GM21737 (cell line): ENCODE measurements around the gene RIF1.
"Not testable (repeated sequence)": the region's sequence is repeated elsewhere in the genome, so short reads cannot be mapped to it uniquely, and the experiment has no call there.

Experiments used
- ATAC-seq: cut with Tn5 transposase; IDR thresholded peaks from one replicate; pipeline ENCODE4 v1.9.1; 2021; ENCODE audit warnings: mild to moderate bottlenecking, moderate library complexity; ENCODE audit not compliant: unreplicated experiment

Gene RIF1

GRCh38 chr2:151421681-151422080 lies 12.0 kb downstream of the RIF1 start:
- not testable (repeated sequence) for ATAC-seq

GRCh38 chr2:151422917-151423439 lies 13.3 kb downstream of the RIF1 start:
- ATAC-seq = peak; percentile 61

DNA sequence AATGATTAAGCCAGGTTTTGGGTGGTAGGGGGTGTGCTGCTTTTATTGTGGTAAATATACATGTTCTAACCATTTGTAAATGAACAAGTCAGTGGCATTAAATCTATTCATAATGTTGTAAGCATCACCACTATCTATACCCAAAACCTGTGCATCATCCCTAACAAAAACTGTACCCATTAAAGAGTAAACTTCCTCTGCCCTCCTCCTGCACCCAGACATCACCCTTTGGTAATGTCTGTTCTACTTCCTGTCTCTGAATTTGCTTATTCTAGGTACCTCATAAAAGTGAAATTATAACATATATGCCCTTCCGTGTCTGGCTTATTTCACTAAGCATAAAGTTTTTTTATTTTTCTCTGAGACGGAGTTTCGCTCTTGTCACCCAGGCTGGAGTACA lies 14.1 kb downstream of the RIF1 start:
- no peak for ATAC-seq

DNA sequence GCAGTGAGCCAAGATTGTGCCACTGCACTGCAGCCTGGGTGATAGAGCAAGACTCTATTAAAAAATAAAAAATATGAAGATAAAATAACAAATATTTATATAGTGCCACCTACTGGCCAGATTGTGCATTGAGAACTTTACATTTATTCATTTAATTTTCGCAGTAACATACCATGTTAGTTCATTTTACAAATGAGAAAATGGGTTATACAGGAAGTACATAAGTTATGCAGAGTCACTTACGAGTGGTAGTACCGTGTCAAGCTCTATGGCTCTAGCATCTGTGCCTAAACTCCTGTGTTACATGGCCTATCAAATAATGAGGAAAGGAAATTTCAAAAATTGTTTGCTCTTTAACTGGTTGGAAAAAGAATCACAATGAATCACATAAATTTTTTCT lies 27.9 kb downstream of the RIF1 start:
- ATAC-seq = no peak

- ATAC-seq = no peak
Measured at GRCh38 chr2:151438506-151438905, 28.8 kb downstream of the RIF1 start.

- no peak for ATAC-seq
Measured at GRCh38 chr2:151439127-151439526, 29.4 kb downstream of the RIF1 start.

- ATAC-seq = no peak
Measured at GRCh38 chr2:151459358-151459757, 49.7 kb downstream of the RIF1 start.

DNA sequence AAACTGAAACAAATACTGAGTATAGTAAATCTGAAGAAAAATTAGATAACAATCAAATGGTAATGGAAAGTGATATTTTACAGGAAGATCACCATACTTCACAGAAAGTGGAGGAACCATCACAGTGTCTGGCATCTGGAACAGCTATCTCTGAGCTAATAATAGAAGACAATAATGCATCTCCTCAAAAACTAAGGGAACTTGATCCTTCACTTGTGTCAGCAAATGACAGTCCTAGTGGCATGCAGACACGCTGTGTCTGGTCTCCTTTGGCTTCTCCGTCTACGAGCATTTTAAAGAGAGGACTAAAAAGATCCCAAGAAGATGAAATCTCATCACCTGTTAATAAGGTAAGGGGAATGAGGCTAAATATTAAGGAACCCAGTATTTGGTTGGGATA lies 56.1 kb downstream of the RIF1 start:
- ATAC-seq = no peak

DNA sequence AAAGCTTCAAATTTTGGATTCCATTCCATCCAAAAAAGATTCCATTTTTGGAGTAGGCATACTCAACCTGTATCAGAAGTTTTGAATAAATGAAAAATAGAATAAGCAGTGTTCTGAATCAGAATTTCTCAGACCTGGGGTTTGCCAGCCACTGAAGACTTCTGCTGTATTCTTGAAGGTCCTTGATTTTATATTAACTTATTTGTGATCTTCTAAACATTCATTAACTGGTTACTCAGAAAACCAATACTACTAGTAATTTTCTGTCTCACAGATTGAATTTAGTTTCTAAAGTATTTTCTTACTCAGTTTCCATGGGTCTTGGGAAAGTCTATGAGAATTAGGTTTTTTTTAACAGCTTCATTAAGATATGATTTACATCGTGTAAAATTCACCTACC lies 60.9 kb downstream of the RIF1 start:
- no peak for ATAC-seq

DNA sequence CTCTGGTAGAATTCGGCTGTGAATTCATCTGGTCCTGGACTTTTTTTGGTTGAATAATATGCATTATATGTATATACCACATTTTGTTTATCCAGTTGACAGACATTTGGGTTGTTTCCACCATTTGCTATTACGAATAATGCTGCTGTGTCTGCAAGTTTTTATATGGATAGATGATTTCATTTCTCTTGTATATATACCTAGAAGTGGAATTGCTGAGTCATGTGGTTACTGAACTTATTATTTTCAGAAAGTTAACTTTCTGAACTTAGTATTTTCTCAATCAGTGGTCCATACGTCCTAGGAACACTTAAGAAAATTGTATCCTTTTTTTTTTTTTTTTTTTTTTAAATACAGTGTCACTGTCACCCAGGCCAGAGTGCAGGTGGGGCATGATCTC lies 63.3 kb downstream of the RIF1 start:
- no peak for ATAC-seq

- no peak for ATAC-seq
Measured at GRCh38 chr2:151475071-151475470, 65.4 kb downstream of the RIF1 start.

DNA sequence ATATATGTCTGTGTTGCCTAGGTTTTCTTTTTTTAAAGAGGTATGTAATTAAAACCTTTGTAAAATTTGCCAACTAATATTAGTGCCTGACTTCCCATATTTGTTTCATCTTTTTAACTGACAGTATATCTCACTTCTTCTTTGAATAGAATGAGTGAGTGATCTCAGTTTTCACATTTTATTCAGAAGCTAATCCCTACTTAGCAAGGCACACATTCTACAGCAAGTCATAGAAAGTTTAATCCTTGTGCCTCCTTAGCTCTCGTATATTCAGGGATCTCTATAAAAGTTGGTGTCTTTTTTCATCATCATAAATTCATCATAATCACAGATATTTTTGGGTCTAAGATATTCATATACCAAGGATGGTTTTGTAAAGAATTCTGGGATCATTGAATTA lies 66.6 kb downstream of the RIF1 start:
- no peak for ATAC-seq

- ATAC-seq = no peak
Measured at GRCh38 chr2:151478011-151478410, 68.3 kb downstream of the RIF1 start.

DNA sequence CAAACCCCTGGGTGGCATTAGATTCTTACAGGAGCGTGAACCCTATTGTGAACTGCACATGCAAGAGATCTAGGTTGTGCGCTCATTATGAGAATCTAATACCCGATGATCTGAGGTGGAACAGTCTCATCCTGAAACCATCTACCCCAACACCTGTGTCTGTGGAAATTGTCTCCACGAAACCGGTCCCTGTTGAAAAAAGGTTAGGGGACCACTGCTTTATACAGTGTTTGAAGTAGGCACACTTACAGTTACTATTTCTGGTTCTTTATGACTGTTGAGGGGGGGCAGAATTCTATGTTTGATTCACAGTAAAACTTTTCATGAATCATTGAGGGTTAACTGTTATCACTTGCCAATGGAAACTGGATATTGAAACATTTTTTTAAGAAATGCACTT lies 72.0 kb downstream of the RIF1 start:
- no peak for ATAC-seq

- ATAC-seq = no peak
Measured at GRCh38 chr2:151482171-151482725, 72.5 kb downstream of the RIF1 start.

DNA sequence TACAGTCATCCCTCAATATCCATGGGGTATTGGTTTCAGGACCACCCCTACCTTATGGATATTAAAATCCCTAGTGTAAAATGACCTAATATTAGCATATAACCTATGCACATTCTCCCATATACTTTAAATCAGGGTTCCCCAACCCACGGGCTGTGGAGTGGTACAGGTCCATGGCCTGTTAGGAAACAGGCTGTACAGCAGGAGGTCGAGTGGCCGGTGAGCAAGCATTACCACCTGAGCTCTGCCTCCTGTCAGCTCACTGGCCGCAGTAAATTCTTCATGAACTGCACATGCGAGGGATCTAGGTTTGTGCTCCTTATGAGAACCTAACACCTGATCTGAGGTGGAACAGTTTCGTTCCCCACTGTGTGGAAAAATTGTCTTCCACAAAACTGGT lies 73.8 kb downstream of the RIF1 start:
- ATAC-seq = no peak

- ATAC-seq = no peak
Measured at GRCh38 chr2:151484100-151484499, 74.4 kb downstream of the RIF1 start.

DNA sequence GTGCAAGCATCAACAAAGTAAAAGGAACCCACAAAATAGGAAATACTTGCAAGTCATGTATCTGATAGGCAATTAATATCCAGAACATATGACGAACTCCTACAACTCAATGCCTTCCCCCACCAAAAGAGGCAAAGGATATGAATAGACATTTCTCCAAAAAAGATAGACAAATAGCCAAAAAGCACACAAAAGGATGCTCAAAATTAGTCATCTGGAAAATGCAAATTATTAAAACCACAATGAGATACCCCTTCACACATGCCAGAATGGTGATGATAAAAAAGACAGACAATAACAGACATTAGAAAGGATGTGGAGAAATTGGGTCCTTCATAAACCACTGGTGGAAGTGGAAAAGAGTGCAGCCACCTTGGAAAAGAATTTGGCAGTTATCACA lies 76.4 kb downstream of the RIF1 start:
- ATAC-seq = no peak

DNA sequence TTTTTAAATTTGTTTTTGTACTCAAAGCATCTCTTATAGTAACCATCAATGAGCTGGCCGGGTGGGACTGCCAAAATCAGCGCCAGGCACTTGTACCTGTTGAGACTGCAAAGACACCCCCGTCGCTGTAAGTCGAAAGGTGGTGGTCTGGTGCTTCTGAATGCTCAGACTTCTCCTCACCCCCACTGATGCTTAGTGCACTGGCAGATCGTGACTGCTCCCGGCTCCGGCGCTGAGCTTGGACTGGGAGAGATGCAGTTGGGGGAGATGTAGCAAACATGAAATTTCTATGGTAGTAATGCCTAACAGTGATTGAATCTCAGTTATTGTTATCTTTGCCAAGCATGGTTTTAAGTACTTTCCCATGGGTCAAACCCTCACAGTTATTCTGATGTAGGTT lies 80.6 kb downstream of the RIF1 start:
- no peak for ATAC-seq

DNA sequence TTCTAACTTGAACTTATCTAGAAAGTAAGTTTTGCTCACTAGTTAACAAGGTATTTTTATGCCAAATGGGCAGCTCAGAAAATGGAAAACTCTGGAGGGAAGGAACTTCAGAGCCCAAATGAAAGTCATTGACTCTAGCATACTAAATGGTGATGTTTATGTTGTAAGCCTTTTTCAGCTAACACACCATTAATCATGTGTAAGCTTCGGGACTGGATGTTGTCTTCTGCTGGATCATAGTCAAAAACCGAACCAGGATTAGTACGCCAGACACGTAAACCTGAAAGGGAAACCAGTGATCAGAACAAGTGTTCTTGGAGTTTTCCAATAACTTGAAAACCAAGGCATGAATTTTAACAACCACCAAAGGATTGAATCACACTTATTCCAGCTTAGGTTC lies 81.8 kb downstream of the RIF1 start:
- ATAC-seq = no peak

GRCh38 chr2:151498178-151498577 lies 88.5 kb downstream of the RIF1 start:
- no peak for ATAC-seq

DNA sequence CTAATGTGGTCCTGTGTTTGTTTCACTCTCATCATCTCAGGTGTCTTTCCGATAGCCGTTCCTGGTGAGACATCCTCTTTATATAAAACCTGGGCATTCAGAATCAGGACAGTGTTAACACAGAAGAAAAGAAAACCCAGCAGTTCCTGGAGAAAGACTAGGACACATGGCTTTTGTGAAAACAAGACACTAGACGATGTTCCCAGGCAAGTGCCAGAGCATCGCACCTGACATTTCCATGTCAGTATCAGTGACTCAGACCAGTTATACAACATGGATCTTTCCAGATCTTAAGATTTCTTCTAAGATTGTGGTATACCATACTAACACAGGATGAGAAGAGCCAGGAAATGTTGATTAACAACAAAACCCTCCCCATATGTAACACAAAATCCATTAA lies 96.5 kb downstream of the RIF1 start:
- ATAC-seq = no peak

DNA sequence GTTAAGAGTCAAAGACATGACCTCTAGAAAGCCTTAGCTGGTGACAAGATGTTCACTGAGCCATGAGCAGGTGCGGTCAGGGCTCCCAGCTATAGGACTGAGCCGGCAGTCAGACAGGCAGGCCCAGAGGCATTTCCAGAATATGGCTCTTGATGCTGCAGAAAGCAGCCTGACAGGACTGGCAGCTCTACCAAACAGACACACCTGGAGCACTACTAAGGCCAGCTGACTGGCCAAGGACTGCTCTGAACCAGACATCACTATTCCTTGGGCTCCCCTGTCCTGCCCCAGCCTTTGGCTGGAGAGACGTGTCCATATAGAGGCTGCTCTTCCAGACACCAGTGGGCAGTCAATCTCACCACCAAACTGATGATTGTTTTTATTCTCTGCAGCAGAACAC lies 98.8 kb downstream of the RIF1 start:
- ATAC-seq = no peak
